HepG2 (cell line): Measurements from ENCODE around the gene ITGB3. TPM values are rescaled to one million over a fixed set of nuclear protein-coding genes. Genes with fewer than 3 reads are reported as not detected.

ENCODE experiments used
- ATAC-seq: fragments of 200-7000 bp; cut with Tn5 transposase; 3 replicates; pipeline ENCODE4 v1.9.1; 2020; ENCODE audit warnings: mild to moderate bottlenecking, moderate library complexity
- BruUV-seq: library from RNA; stranded (reverse); fragments of 400-500 nt; replicated peaks from 2 replicates; lab custom pipeline; 2021; lab: Mats Ljungman, UMichigan
- CTCF ChIA-PET: fragments of 300-600 bp; formaldehyde crosslinking; extraction: SDS; loops from one replicate; lab custom pipeline; 2021; ENCODE audit warnings: low total read pairs, inconsistent platforms, low intra/inter-chr PET ratio; lab: Yijun Ruan, JAX
- POLR2A ChIA-PET: fragments of 350-600 bp; sonication (Branson Sonifier 250); formaldehyde crosslinking; loops from one replicate; lab custom pipeline; 2020; ENCODE audit warnings: antibody characterized with exemption, inconsistent platforms; lab: Yijun Ruan, JAX
- DNase-seq: peaks from one replicate; pipeline ENCODE4 v3.0.0-alpha.2; 2015; ENCODE audit warnings: low spot score
- FAIRE-seq: peaks from 3 replicates; lab custom pipeline; 2011; peaks lifted over from hg19 to GRCh38; lab: Jason Lieb, UNC
- H2AFZ ChIP-seq: one replicate; pipeline ENCODE4 v1.6.1; 2011; ENCODE audit warnings: low read length, inconsistent platforms
- H3K27ac ChIP-seq: fragments of 300-600 bp; 3 replicates; pipeline ENCODE4 v1.8.0; 2011; ENCODE audit warnings: mixed run types, mild to moderate bottlenecking, mixed read lengths, low read length, inconsistent platforms; ENCODE audit not compliant: insufficient read depth; ENCODE audit errors: extremely low read length
- H3K27me3 ChIP-seq, 2 experiments: fragments of 200-600 bp in 1 of 2; 2 replicates in 1 of 2; 3 replicates in 1 of 2; pipeline versions ENCODE4 v1.6.0 to v1.8.0; 2011; ENCODE audit warnings: low read length in 2 of 2, mild to moderate bottlenecking in 2 of 2, moderate library complexity in 2 of 2, inconsistent platforms in 1 of 2; ENCODE audit not compliant: insufficient read depth in 2 of 2, control insufficient read depth in 1 of 2
- H3K36me3 ChIP-seq, 2 experiments: fragments of 200-600 bp in 1 of 2; replicated peaks in 1 of 2; 2 replicates in 1 of 2; 3 replicates in 1 of 2; pipeline versions ENCODE4 v1.5.1 to v1.8.0; 2011; ENCODE audit warnings: low read length in 2 of 2, inconsistent platforms in 1 of 2; ENCODE audit not compliant: insufficient read depth in 2 of 2, control insufficient read depth in 1 of 2
- H3K4me1 ChIP-seq: 2 replicates; pipeline ENCODE4 v1.5.1; 2012; ENCODE audit warnings: low read length, inconsistent platforms; ENCODE audit not compliant: insufficient read depth
- H3K4me2 ChIP-seq: 2 replicates; pipeline ENCODE4 v1.6.0; 2011; ENCODE audit warnings: low read depth, low read length, inconsistent platforms
- H3K4me3 ChIP-seq, 3 experiments: fragments of 200-600 bp in 1 of 3; sonication (generic), shearing (Covaris generic) in 1 of 3; replicated peaks in 1 of 3; 2 replicates each; pipeline ENCODE4 v1.5.1; 2011 to 2016; ENCODE audit warnings: low read length in 3 of 3, inconsistent platforms in 2 of 3, low read depth in 2 of 3, mild to moderate bottlenecking in 2 of 3, control low read depth in 1 of 3, mixed read lengths in 1 of 3; ENCODE audit not compliant: insufficient read depth in 1 of 3
- H3K79me2 ChIP-seq: one replicate; pipeline ENCODE4 v1.6.1; 2011; ENCODE audit warnings: low read length, inconsistent platforms; ENCODE audit not compliant: insufficient read depth
- H3K9ac ChIP-seq: 2 replicates; pipeline ENCODE4 v1.6.0; 2011; ENCODE audit warnings: mild to moderate bottlenecking, low read depth, low read length, inconsistent platforms; ENCODE audit not compliant: insufficient read depth
- H3K9me3 ChIP-seq: 2 replicates; pipeline ENCODE4 v1.5.1; 2012; ENCODE audit warnings: mild to moderate bottlenecking, low read length
- H4K20me1 ChIP-seq: 2 replicates; pipeline ENCODE4 v1.6.0; 2011; ENCODE audit warnings: inconsistent platforms, mild to moderate bottlenecking, low read length, moderate library complexity; ENCODE audit not compliant: insufficient read depth
- ESRRA ChIP-seq: sonication (generic); formaldehyde crosslinking; IDR thresholded peaks from 2 replicates; pipeline ENCODE4 v1.5.1; 2020; ENCODE audit warnings: mild to moderate bottlenecking, low read depth, missing genetic modification reagents
- GLI4 ChIP-seq: sonication (generic); formaldehyde crosslinking; IDR thresholded peaks from 2 replicates; pipeline ENCODE4 v1.5.1; 2020; ENCODE audit warnings: missing genetic modification reagents, mild to moderate bottlenecking, moderate library complexity, borderline replicate concordance
- HOXA7 ChIP-seq: sonication (generic); formaldehyde crosslinking; IDR thresholded peaks from 2 replicates; pipeline ENCODE4 v1.8.1; 2022; ENCODE audit warnings: mild to moderate bottlenecking, missing genetic modification reagents, moderate library complexity
- MAFG ChIP-seq: sonication (generic); formaldehyde crosslinking; IDR thresholded peaks from 2 replicates; pipeline ENCODE4 v1.5.1; 2020; ENCODE audit warnings: mild to moderate bottlenecking, missing genetic modification reagents
- MTF2 ChIP-seq: sonication (generic); formaldehyde crosslinking; IDR thresholded peaks from 2 replicates; pipeline ENCODE4 v1.5.0; 2020; ENCODE audit warnings: missing genetic modification reagents, borderline replicate concordance
- PHB2 ChIP-seq: fragments of 450-650 bp; IDR thresholded peaks from 2 replicates; pipeline ENCODE4 v1.6.1; 2018; ENCODE audit not compliant: partially characterized antibody
- SNAPC4 ChIP-seq: sonication (generic); formaldehyde crosslinking; IDR thresholded peaks from 2 replicates; pipeline ENCODE4 v1.4.0; 2020; ENCODE audit warnings: mild to moderate bottlenecking, missing genetic modification reagents
- SP140L ChIP-seq: sonication (generic); formaldehyde crosslinking; IDR thresholded peaks from 2 replicates; pipeline ENCODE4 v1.4.0; 2020; ENCODE audit warnings: missing genetic modification reagents, borderline replicate concordance
- THAP8 ChIP-seq: sonication (generic); formaldehyde crosslinking; IDR thresholded peaks from 2 replicates; pipeline ENCODE4 v1.5.1; 2020; ENCODE audit warnings: missing genetic modification reagents, mild to moderate bottlenecking, borderline replicate concordance
- ZMAT5 ChIP-seq: sonication (generic); formaldehyde crosslinking; IDR thresholded peaks from 2 replicates; pipeline ENCODE4 v1.5.0; 2020; ENCODE audit warnings: mild to moderate bottlenecking, low read depth, missing genetic modification reagents, borderline replicate concordance
- ZNF205 ChIP-seq: IDR thresholded peaks from 2 replicates; pipeline ENCODE4 v1.6.1; 2018; ENCODE audit warnings: missing biosample characterization, missing genetic modification reagents
- ZNF282 ChIP-seq: fragments of 450-650 bp; IDR thresholded peaks from 2 replicates; pipeline ENCODE4 v1.6.1; 2018; ENCODE audit not compliant: partially characterized antibody
- ZNF326 ChIP-seq: sonication (generic); formaldehyde crosslinking; IDR thresholded peaks from 2 replicates; pipeline ENCODE4 v1.4.0; 2020; ENCODE audit warnings: missing genetic modification reagents, borderline replicate concordance
- ZNF484 ChIP-seq: sonication (generic); formaldehyde crosslinking; IDR thresholded peaks from 2 replicates; pipeline ENCODE4 v1.5.1; 2020; ENCODE audit warnings: mild to moderate bottlenecking, low read depth, missing genetic modification reagents, borderline replicate concordance
- ZNF800 ChIP-seq: sonication (generic); formaldehyde crosslinking; IDR thresholded peaks from 2 replicates; pipeline ENCODE4 v1.4.0; 2020; ENCODE audit warnings: missing genetic modification reagents
- ZSCAN5A ChIP-seq: sonication (generic); formaldehyde crosslinking; IDR thresholded peaks from 2 replicates; pipeline ENCODE4 v1.8.0; 2022; ENCODE audit warnings: mild to moderate bottlenecking, missing genetic modification reagents, borderline replicate concordance
- WGBS: methylation state at CpG from one replicate; pipeline ENCODE4 v1.1.6; 2017; ENCODE audit warnings: low lambda C conversion rate; 5-methylcytosine and 5-hydroxymethylcytosine counted together
- in situ Hi-C: cut with HindIII; loops from 2 replicates; pipeline ENCODE4 v1.10.0; 2017; ENCODE audit warnings: low pct_unique_long_range_greater_than_20kb; ENCODE audit not compliant: extremely low pct_ligation_motif_present
- intact Hi-C: fragments of 100-400 bp; cut with micrococcal nuclease; formaldehyde crosslinking; loops from one replicate; pipeline ENCODE4 v1.10.0; 2022; ENCODE audit not compliant: unreplicated experiment
- polyA plus RNA-seq, 8 experiments: library from polyadenylated mRNA; depleted of rRNA in 3 of 8; stranded (reverse) in 7 of 8; unstranded in 1 of 8; fragments of >200 nt; fragmentation: Illumina TruSeq in 4 of 8; extraction: Trizol in 4 of 8; gene quantifications; 2 replicates each; pipeline versions ENCODE4 v1.2.1 to v1.2.3, GENCODE V29; 2011 to 2016; ENCODE audit warnings: low read depth in 4 of 8, missing spikeins in 1 of 8, mixed read lengths in 1 of 8; ENCODE audit not compliant: insufficient read depth in 1 of 8
- total RNA-seq, 5 experiments: library from RNA; depleted of rRNA; stranded (reverse); fragments of >200 nt; fragmentation: Illumina TruSeq; extraction: Trizol; gene quantifications; 2 replicates each; pipeline ENCODE4 v1.2.3, GENCODE V29; 2016; ENCODE audit warnings: low read depth in 1 of 5

ITGB3 gene
- total and polyA plus RNA-seq, 2 of the 13 experiments (the other 11 are each of a cell fraction or from before 2014, with no cell fraction given) = 0.09 to 0.31 TPM

GRCh38 chr17:47244697-47245096 is 8.9 kb upstream of the ITGB3 start:
- intact Hi-C loops = no loop called here

More at GRCh38 chr17:47244697-47245096, 8.9 kb upstream of the ITGB3 start:
- Histone ChIP-seq H3K9ac (no peak overlapping the region), H3K4me3 (no peak overlapping the region), H3K4me2 (no peak overlapping the region), H3K79me2 (no peaks in the 10 kb centered on the region), H3K27me3 (no peaks in the 10 kb centered on the region; a peak in 1 of 5 replicates), H3K27ac (no peak overlapping the region), H3K36me3 (no peaks in the 10 kb centered on the region), H3K4me1 (no peaks in the 10 kb centered on the region), H4K20me1 (no peaks in the 10 kb centered on the region), H3K9me3 (no peaks in the 10 kb centered on the region), H2AFZ (no peak overlapping the region)
- POLR2A ChIA-PET = no interaction called here
- FAIRE-seq = no peak
- DNase-seq = no peak
- no TSS peak for BruUV-seq
- no peak for ATAC-seq
- no peak for TF ChIP-seq MAFG
- no peak for TF ChIP-seq SNAPC4 (CRISPR knock-in tag)
- no peak for TF ChIP-seq ZNF205 (CRISPR knock-in tag)
- no peak for TF ChIP-seq ZNF282
- TF ChIP-seq ZMAT5 (CRISPR knock-in tag) = no peak
- no peak for TF ChIP-seq THAP8 (CRISPR knock-in tag)
- TF ChIP-seq ZNF484 (CRISPR knock-in tag) = no peak
- TF ChIP-seq ESRRA (CRISPR knock-in tag) = no peak
- TF ChIP-seq HOXA7 (CRISPR knock-in tag) = no peak
- TF ChIP-seq ZNF800 = no peak
- TF ChIP-seq ZSCAN5A (CRISPR knock-in tag) = no peak
- TF ChIP-seq GLI4 = no peak
- TF ChIP-seq ZNF326 (CRISPR knock-in tag) = no peak
- TF ChIP-seq MTF2 (CRISPR knock-in tag) = no peak
- TF ChIP-seq SP140L (CRISPR knock-in tag) = no peak
- TF ChIP-seq PHB2 = no peak
- in situ Hi-C loops = no loop called here
- CTCF ChIA-PET = no interaction called here
- WGBS = 23% methylated on average over 2 of the region's 2 CpGs
